AG04450 (cell line): ENCODE measurements around the gene GRK2. TPM values are rescaled to one million over a fixed set of nuclear protein-coding genes. Genes with fewer than 3 reads are reported as not detected.

ENCODE experiments used
- CTCF ChIA-PET: fragments of 300-600, 350-600 bp; formaldehyde crosslinking; extraction: SDS; loops from one replicate; lab custom pipeline; 2022; ENCODE audit warnings: antibody characterized with exemption, inconsistent platforms; lab: Charles Lee
- POLR2A ChIA-PET: fragments of 350-600 bp; formaldehyde crosslinking; extraction: SDS; loops from one replicate; lab custom pipeline; 2021; ENCODE audit warnings: antibody characterized with exemption, inconsistent platforms; lab: Yijun Ruan, JAX
- DNase-seq: peaks from one replicate; pipeline ENCODE4 v3.0.0-alpha.2; 2011; ENCODE audit warnings: low read depth, low spot score
- H3K27ac ChIP-seq: one replicate; pipeline ENCODE4 v1.5.1; 2012; ENCODE audit warnings: low read depth, low read length, control low read depth
- H3K27me3 ChIP-seq: one replicate; pipeline ENCODE4 v1.6.0; 2012; ENCODE audit warnings: low read length; ENCODE audit not compliant: control insufficient read depth, insufficient read depth
- H3K4me3 ChIP-seq: 2 replicates; pipeline ENCODE4 v1.5.1; 2011; ENCODE audit warnings: mild to moderate bottlenecking, low read depth, low read length, control low read depth
- H3K9me3 ChIP-seq: 2 replicates; pipeline ENCODE4 v1.5.1; 2012; ENCODE audit warnings: low read length; ENCODE audit not compliant: control insufficient read depth, insufficient read depth
- polyA plus RNA-seq: library from polyadenylated mRNA; depleted of rRNA; stranded (reverse); fragments of >200 nt; gene quantifications from 2 replicates; pipeline ENCODE4 v1.2.3, GENCODE V29; 2011
- TF ChIP-seq, protein P1 (sequence below): IDR thresholded peaks from 2 replicates; pipeline ENCODE4 v1.5.1; 2011; ENCODE audit warnings: low read depth, low read length, control low read depth, inconsistent platforms

The GRK2 gene
- polyA plus RNA-seq, 1 experiment, result 17.3 TPM

GRCh38 chr11:67288452-67289225 is 22.4 kb downstream of the GRK2 start:
- CTCF ChIA-PET, result interaction anchor here (1.0 to 2.3 kb wide), 8 partner anchors 10 to 208 kb away, joined by 3 to 16 read pairs (median 3); no protein-coding TSS in a partner anchor
- H3K27me3 ChIP-seq, result no peaks in the 10 kb centered on the region
- H3K4me3 ChIP-seq, result peak overlapping the region; percentile 76
- peak; percentile 66 for DNase-seq
- POLR2A ChIA-PET, result interaction anchor here (0.6 to 2.6 kb wide), 11 partner anchors 8 to 90 kb away, joined by 3 to 20 read pairs (median 5); partner anchors contain the start of gene SSH3
- peak overlapping the region; percentile 97 for H3K27ac ChIP-seq
- TF ChIP-seq, protein P1, sequence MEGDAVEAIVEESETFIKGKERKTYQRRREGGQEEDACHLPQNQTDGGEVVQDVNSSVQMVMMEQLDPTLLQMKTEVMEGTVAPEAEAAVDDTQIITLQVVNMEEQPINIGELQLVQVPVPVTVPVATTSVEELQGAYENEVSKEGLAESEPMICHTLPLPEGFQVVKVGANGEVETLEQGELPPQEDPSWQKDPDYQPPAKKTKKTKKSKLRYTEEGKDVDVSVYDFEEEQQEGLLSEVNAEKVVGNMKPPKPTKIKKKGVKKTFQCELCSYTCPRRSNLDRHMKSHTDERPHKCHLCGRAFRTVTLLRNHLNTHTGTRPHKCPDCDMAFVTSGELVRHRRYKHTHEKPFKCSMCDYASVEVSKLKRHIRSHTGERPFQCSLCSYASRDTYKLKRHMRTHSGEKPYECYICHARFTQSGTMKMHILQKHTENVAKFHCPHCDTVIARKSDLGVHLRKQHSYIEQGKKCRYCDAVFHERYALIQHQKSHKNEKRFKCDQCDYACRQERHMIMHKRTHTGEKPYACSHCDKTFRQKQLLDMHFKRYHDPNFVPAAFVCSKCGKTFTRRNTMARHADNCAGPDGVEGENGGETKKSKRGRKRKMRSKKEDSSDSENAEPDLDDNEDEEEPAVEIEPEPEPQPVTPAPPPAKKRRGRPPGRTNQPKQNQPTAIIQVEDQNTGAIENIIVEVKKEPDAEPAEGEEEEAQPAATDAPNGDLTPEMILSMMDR, result 0 out of 2 replicates have a peak, but pooled peaks have one; percentile 28
- no peaks in the 10 kb centered on the region; the same call in 1 of the 2 replicates for H3K9me3 ChIP-seq

- POLR2A ChIA-PET, result interaction anchor here (0.9 to 2.6 kb wide), 6 partner anchors 11 to 50 kb away, joined by 3 to 20 read pairs (median 8); partner anchors contain the start of gene SSH3
These were observed 23.0 kb downstream of the GRK2 start, which contains the start of gene ANKRD13D for GRCh38 chr11:67289226-67289650. TSS of gene ANKRD13D (plus strand) at chr11:67289303. CDS start at chr11:67289461, 158 bp downstream.

GRCh38 chr11:67289651-67290479 is 23.6 kb downstream of the GRK2 start:
- Histone ChIP-seq H3K27me3 (no peaks in the 10 kb centered on the region), H3K9me3 (peaks cover under 1% of the 10 kb centered on the region), H3K4me3 (peak overlapping the region; percentile 78), H3K27ac (no peak overlapping the region)
- POLR2A ChIA-PET, result interaction anchor here (0.9 to 2.6 kb wide), 3 partner anchors 12 to 30 kb away, joined by 3 to 20 read pairs (median 12); no protein-coding TSS in a partner anchor
- TF ChIP-seq, protein P1, result no peak
- CTCF ChIA-PET, result interaction anchor here (0.9 to 2.3 kb wide), 5 partner anchors 12 to 93 kb away, joined by 3 to 16 read pairs (median 3); no protein-coding TSS in a partner anchor
- no peak for DNase-seq

More at GRCh38 chr11:67289226-67289650, 23.0 kb downstream of the GRK2 start, which contains the start of gene ANKRD13D:
- TF ChIP-seq, protein P1, result no peak
- no peaks in the 10 kb centered on the region; the same call in 1 of the 2 replicates for H3K9me3 ChIP-seq
- CTCF ChIA-PET, result interaction anchor here (0.9 to 2.3 kb wide), 8 partner anchors 10 to 208 kb away, joined by 3 to 16 read pairs (median 3); no protein-coding TSS in a partner anchor
- no peak for DNase-seq
- no peaks in the 10 kb centered on the region for H3K27me3 ChIP-seq
- peak within 1 kb of the TSS; percentile 97 for H3K27ac ChIP-seq
- peak within 1 kb of the TSS; percentile 78 for H3K4me3 ChIP-seq

DNA sequence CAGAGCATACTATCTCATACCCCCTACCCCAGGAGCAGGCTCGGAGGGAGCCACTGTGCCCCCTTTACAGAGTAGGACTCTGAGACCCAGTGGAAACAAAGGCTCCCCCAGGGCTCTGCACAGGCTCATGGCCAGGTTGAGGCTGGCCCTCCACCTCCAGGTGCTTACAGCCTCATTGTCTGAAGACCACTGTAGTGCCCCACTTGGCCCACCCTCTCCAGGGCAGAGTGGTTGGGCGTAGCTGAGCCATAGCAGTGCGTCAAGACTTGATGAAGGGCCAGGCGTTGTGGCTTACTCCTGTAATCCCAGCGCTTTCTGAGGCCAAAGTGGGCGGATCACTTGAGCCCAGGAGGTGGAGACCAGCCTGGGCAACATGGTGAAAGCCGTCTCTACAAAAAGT is 24.5 kb downstream of the GRK2 start:
- POLR2A ChIA-PET, result interaction anchor here (0.7 kb wide), 1 partner anchor 13 kb away, joined by 7 read pairs; no protein-coding TSS in a partner anchor
- Histone ChIP-seq H3K27ac (no peak overlapping the region), H3K9me3 (peaks cover 8% of the 10 kb centered on the region), H3K27me3 (no peaks in the 10 kb centered on the region), H3K4me3 (peak overlapping the region; percentile 78; the same call in 1 of the 2 replicates)
- no peak for DNase-seq
- CTCF ChIA-PET, result interaction anchor here (1.1 kb wide), 1 partner anchor 26 kb away, joined by 3 read pairs; no protein-coding TSS in a partner anchor
- TF ChIP-seq, protein P1, result no peak
